H1 (cell line): ENCODE results near the gene SND1. TPM values are rescaled to one million over a fixed set of nuclear protein-coding genes. Genes with fewer than 3 reads are reported as not detected.

Source experiments
- SAP30 ChIP-seq: fragments of 300-600 bp; sonication (generic); IDR thresholded peaks from 2 replicates; pipeline ENCODE4 v1.7.1; 2012; ENCODE audit warnings: low read length, moderate library complexity, mild to moderate bottlenecking, inconsistent platforms; ENCODE audit not compliant: insufficient read depth, insufficient replicate concordance
- TEAD4 ChIP-seq: IDR thresholded peaks from 2 replicates; pipeline ENCODE4 v1.6.1; 2012; ENCODE audit warnings: low read depth, low read length, inconsistent platforms, mixed read lengths
- polyA plus RNA-seq, 7 experiments: library from polyadenylated mRNA; depleted of rRNA in 3 of 7; stranded (reverse) in 5 of 7; unstranded in 2 of 7; fragments of >200 nt in 5 of 7; fragments of 200-250 nt in 2 of 7; gene quantifications; 1 replicate in 5 of 7; 2 replicates in 1 of 7; 4 replicates in 1 of 7; pipeline versions ENCODE4 v1.2.1 to v1.2.3, GENCODE V29; 2011 to 2013; ENCODE audit warnings: missing spikeins in 2 of 7, mixed read lengths in 2 of 7
- total RNA-seq: library from RNA; stranded (reverse); fragmentation: NEBNext Ultra II Directional; extraction: Animal tissue kit (Norgen Biotek cat#: 25700); gene quantifications from 2 replicates; pipeline ENCODE4 v1.2.1, GENCODE V29; 2021

SND1 gene
- total and polyA plus RNA-seq, 2 of the 8 experiments (the other 6 are each of a cell fraction or from before 2014, with no cell fraction given) = 122 to 290 TPM

- TF ChIP-seq SAP30 (no peak), TEAD4 (no peak)
Observed at GRCh38 chr7:128139406-128139805, 487.4 kb downstream of the SND1 start (continued).
